ENCODE results near the gene CYLD. TPM values are rescaled to one million over a fixed set of nuclear protein-coding genes. Genes with fewer than 3 reads are reported as not detected.

CYLD gene
- total and polyA plus RNA-seq, 2 donors from 2014 or later, result 8.9 to 48.0 TPM

- Histone ChIP-seq H3K27ac (ENCODE audit: low read depth in 2 of 2, low read length in 2 of 2) (no peak overlapping the region), H3K36me3 (ENCODE audit: control insufficient read depth in 2 of 3, insufficient read depth in 3 of 3, low read length in 3 of 3) (no peaks in the 10 kb centered on the region), H3K9ac (ENCODE audit: low read length in 3 of 3) (peak overlapping the region; percentile 38 to 71 (median 56)), H3K9me3 (ENCODE audit: control insufficient read depth in 2 of 3, insufficient read depth in 1 of 3, low read length in 3 of 3) (no peaks in the 10 kb centered on the region), H3K4me1 (ENCODE audit: control insufficient read depth in 2 of 3, insufficient read depth in 2 of 3, low read depth in 1 of 3, low read length in 3 of 3) (peaks cover 0 to 2% (median 2%) of the 10 kb centered on the region in 3 donors), H3K27me3 (ENCODE audit: control insufficient read depth, insufficient read depth, low read length) (no peaks in the 10 kb centered on the region), H3K4me3 (ENCODE audit: low read length in 3 of 3) (peak overlapping the region; percentile 62 to 79 (median 66))
- FAIRE-seq, result peak; percentile 68
- peak; percentile 97 for TF ChIP-seq CTCF (IDR thresholded peaks at IDR 0.05; ENCODE audit: borderline replicate concordance, extremely low read depth, insufficient read depth)
- DNase-seq, result peak; percentile 90 to 97 (median 92)
- intact Hi-C loops (cut with DNase I), result no loop called here
These were observed 64.5 kb downstream of the CYLD start for GRCh38 chr16:50806099-50807062.

- H3K9me3 ChIP-seq (ENCODE audit: control insufficient read depth in 2 of 3, insufficient read depth in 1 of 3, low read length in 3 of 3), result no peaks in the 10 kb centered on the region
- H3K36me3 ChIP-seq (ENCODE audit: control insufficient read depth in 2 of 3, insufficient read depth in 3 of 3, low read length in 3 of 3), result no peaks in the 10 kb centered on the region
- H3K4me1 ChIP-seq (ENCODE audit: control insufficient read depth in 2 of 3, insufficient read depth in 2 of 3, low read depth in 1 of 3, low read length in 3 of 3), result peaks cover 0 to 2% (median 2%) of the 10 kb centered on the region in 3 donors
- TF ChIP-seq CTCF (IDR thresholded peaks at IDR 0.05; ENCODE audit: borderline replicate concordance, extremely low read depth, insufficient read depth), result no peak
- FAIRE-seq, result no peak
- no peak overlapping the region for H3K27ac ChIP-seq (ENCODE audit: low read depth in 2 of 2, low read length in 2 of 2)
- no peak overlapping the region for H3K9ac ChIP-seq (ENCODE audit: low read length in 3 of 3)
- DNase-seq, result no peak
- no peaks in the 10 kb centered on the region for H3K27me3 ChIP-seq (ENCODE audit: control insufficient read depth, insufficient read depth, low read length)
- no peak overlapping the region for H3K4me3 ChIP-seq (ENCODE audit: low read length in 3 of 3)
- intact Hi-C loops (cut with DNase I), result no loop called here
These were observed 67.1 kb downstream of the CYLD start for GRCh38 chr16:50808929-50809538.

DNA sequence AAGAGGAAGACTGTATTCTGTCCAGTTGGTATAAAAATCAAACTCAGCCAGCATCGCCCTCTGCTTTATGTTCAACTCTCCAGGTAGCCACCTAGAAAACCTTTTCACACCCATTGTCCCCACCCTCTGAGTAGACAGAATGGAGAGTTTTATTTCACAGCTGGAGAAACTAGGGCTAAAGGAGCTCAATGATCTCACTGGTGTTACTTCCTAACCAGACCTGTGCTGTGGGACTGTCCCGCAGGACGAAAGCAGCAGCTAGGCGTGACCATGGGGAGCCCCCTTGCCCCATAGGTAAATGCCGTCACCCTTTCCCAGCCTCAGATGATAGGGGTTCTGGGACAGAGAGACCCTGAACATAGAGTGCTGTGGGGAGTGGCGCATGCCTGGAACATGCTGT, 67.7 kb downstream of the CYLD start:
- H3K9me3 ChIP-seq (ENCODE audit: control insufficient read depth in 2 of 3, insufficient read depth in 1 of 3, low read length in 3 of 3), result no peaks in the 10 kb centered on the region
- DNase-seq, result no peak
- no peak overlapping the region for H3K27ac ChIP-seq (ENCODE audit: low read depth in 2 of 2, low read length in 2 of 2)
- H3K27me3 ChIP-seq (ENCODE audit: control insufficient read depth, insufficient read depth, low read length), result no peaks in the 10 kb centered on the region
- H3K36me3 ChIP-seq (ENCODE audit: control insufficient read depth in 2 of 3, insufficient read depth in 3 of 3, low read length in 3 of 3), result no peaks in the 10 kb centered on the region
- no peak for TF ChIP-seq CTCF (IDR thresholded peaks at IDR 0.05; ENCODE audit: borderline replicate concordance, extremely low read depth, insufficient read depth)
- no peak overlapping the region for H3K4me3 ChIP-seq (ENCODE audit: low read length in 3 of 3)
- FAIRE-seq, result no peak
- no peak overlapping the region for H3K9ac ChIP-seq (ENCODE audit: low read length in 3 of 3)
- peaks cover 0 to 2% (median 2%) of the 10 kb centered on the region in 3 donors for H3K4me1 ChIP-seq (ENCODE audit: control insufficient read depth in 2 of 3, insufficient read depth in 2 of 3, low read depth in 1 of 3, low read length in 3 of 3)
- intact Hi-C loops (cut with DNase I), result no loop called here
